A549 (cell line): ENCODE data around the gene ENO3.

Experiments
- BHLHE40 ChIP-seq: IDR thresholded peaks from 2 replicates; pipeline ENCODE4 v1.6.1; 2012; ENCODE audit warnings: low read depth, low read length, inconsistent platforms
- CBX8 ChIP-seq: fragments of 200-600 bp; sonication (generic); IDR thresholded peaks from 2 replicates; pipeline ENCODE4 v1.6.1; 2016
- JUN ChIP-seq, 2 experiments: fragments of >200 bp; sonication (Bioruptor Twin); formaldehyde crosslinking; IDR thresholded peaks; 2 replicates in 1 of 2; 3 replicates in 1 of 2; pipeline ENCODE4 v1.6.1; 2016 to 2017
- NR3C1 ChIP-seq: fragments of >200 bp; sonication (Bioruptor Twin); formaldehyde crosslinking; IDR thresholded peaks from 3 replicates; pipeline ENCODE4 v1.6.1; 2017
- POLR2A ChIP-seq: IDR thresholded peaks from 2 replicates; pipeline ENCODE4 v1.6.1; 2012; ENCODE audit warnings: mild to moderate bottlenecking, low read length
- RAD21 ChIP-seq, 2 experiments: fragments of >200 bp in 1 of 2; sonication (Bioruptor Twin) in 1 of 2; formaldehyde crosslinking in 1 of 2; IDR thresholded peaks in 1 of 2; conservative IDR thresholded peaks in 1 of 2; 2 replicates in 1 of 2; 3 replicates in 1 of 2; pipeline ENCODE4 v1.6.1; 2012 to 2018; ENCODE audit warnings: inconsistent platforms in 1 of 2
- RNF2 ChIP-seq: fragments of 200-600 bp; sonication (generic); IDR thresholded peaks from 2 replicates; pipeline ENCODE4 v1.6.1; 2016; ENCODE audit warnings: low read depth, mild to moderate bottlenecking, antibody characterized with exemption, moderate library complexity, borderline replicate concordance
- SMC3 ChIP-seq: fragments of >200 bp; sonication (Bioruptor Twin); formaldehyde crosslinking; IDR thresholded peaks from 3 replicates; pipeline ENCODE4 v1.6.1; 2018; ENCODE audit warnings: inconsistent platforms
- TF ChIP-seq, protein P1 (sequence below): fragments of >200 bp; sonication (Bioruptor Twin); formaldehyde crosslinking; IDR thresholded peaks from 3 replicates; pipeline ENCODE4 v1.5.1; 2016
- TF ChIP-seq, protein P2 (sequence below): fragments of 150-350 bp; IDR thresholded peaks from 2 replicates; pipeline ENCODE4 v1.6.1; 2014; ENCODE audit warnings: low read depth, mild to moderate bottlenecking, low read length
- TF ChIP-seq, protein P3 (sequence below): fragments of 450-650 bp; IDR thresholded peaks from 2 replicates; pipeline ENCODE4 v1.6.1; 2014; ENCODE audit warnings: antibody characterized with exemption

DNA sequence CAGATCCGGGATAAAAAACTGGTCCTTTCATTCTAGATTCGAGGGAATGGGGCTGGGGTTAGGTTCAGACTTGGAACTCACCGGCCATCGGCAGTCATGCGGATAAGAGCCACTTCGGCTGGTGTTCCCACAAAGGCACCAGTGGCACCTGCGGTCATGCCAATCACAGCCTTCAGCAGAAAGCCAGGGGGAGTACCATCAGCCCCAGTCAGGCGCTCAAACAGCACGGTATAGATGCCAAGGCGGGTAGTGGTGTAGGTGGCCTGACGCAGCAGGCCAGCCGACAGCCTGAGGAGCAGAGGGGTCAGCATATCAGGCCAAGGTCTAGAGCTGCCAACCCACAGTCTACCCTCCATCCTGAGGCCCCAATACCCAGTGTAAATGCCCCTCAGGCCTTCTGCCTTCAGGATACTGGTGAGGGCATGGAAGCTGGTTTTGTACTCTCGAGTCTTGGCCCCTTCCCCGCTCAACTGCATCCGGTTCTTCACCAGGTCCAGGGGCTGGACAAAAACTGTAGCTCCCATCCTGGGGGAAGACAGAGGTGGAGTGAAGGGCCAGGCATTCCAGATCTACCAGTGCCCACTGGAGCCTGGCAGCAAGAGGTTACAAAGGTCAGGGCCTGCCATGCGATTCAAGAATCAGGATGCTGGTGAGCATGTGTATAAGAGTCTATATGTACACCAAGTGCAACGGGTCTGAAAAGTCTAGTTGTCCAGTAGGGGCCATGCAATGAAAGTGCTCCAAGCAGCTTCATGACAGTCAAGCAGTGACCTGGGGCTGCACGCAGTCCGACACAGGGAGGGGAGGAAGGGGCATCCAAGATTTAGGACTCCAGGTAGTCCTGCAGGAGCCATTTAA is 12.0 kb upstream of the ENO3 start:
- no peak for TF ChIP-seq POLR2A
- no peak for TF ChIP-seq JUN (IDR thresholded peaks at IDR 0.05)
- TF ChIP-seq, protein P1, sequence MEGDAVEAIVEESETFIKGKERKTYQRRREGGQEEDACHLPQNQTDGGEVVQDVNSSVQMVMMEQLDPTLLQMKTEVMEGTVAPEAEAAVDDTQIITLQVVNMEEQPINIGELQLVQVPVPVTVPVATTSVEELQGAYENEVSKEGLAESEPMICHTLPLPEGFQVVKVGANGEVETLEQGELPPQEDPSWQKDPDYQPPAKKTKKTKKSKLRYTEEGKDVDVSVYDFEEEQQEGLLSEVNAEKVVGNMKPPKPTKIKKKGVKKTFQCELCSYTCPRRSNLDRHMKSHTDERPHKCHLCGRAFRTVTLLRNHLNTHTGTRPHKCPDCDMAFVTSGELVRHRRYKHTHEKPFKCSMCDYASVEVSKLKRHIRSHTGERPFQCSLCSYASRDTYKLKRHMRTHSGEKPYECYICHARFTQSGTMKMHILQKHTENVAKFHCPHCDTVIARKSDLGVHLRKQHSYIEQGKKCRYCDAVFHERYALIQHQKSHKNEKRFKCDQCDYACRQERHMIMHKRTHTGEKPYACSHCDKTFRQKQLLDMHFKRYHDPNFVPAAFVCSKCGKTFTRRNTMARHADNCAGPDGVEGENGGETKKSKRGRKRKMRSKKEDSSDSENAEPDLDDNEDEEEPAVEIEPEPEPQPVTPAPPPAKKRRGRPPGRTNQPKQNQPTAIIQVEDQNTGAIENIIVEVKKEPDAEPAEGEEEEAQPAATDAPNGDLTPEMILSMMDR, result no peak
- TF ChIP-seq SMC3, result no peak
- no peak for TF ChIP-seq CBX8
- TF ChIP-seq BHLHE40, result no peak
- TF ChIP-seq, protein P2, sequence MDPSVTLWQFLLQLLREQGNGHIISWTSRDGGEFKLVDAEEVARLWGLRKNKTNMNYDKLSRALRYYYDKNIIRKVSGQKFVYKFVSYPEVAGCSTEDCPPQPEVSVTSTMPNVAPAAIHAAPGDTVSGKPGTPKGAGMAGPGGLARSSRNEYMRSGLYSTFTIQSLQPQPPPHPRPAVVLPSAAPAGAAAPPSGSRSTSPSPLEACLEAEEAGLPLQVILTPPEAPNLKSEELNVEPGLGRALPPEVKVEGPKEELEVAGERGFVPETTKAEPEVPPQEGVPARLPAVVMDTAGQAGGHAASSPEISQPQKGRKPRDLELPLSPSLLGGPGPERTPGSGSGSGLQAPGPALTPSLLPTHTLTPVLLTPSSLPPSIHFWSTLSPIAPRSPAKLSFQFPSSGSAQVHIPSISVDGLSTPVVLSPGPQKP, result no peak
- no peak for TF ChIP-seq RNF2
- no peak for TF ChIP-seq NR3C1
- no peak for TF ChIP-seq RAD21 (conservative IDR thresholded peaks at IDR 0.05 in 1 of 2, IDR thresholded peaks at IDR 0.05 in 1 of 2)
- TF ChIP-seq, protein P3, sequence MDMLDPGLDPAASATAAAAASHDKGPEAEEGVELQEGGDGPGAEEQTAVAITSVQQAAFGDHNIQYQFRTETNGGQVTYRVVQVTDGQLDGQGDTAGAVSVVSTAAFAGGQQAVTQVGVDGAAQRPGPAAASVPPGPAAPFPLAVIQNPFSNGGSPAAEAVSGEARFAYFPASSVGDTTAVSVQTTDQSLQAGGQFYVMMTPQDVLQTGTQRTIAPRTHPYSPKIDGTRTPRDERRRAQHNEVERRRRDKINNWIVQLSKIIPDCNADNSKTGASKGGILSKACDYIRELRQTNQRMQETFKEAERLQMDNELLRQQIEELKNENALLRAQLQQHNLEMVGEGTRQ, result no peak
